ENCODE data around the gene KRTAP10-5.
A peak's percentile ranks its signal among the peaks of the same experiment; 100 is the strongest.
"Not testable (repeated sequence)": the region's sequence is repeated elsewhere in the genome, so short reads cannot be mapped to it uniquely, and the experiment has no call there.

KRTAP10-5 gene

GRCh38 chr21:44580231-44580821, at the start of gene KRTAP10-5:
TSS of gene KRTAP10-5 (minus strand) at chr21:44580604. CDS start at chr21:44580578, 26 bp downstream.
- not testable (repeated sequence) for DNase-seq

- DNase-seq: no peak
Observed at GRCh38 chr21:44628707-44629391, 48.4 kb upstream of the KRTAP10-5 start.

GRCh38 chr21:44627831-44628233, 47.4 kb upstream of the KRTAP10-5 start:
- not testable (repeated sequence) for DNase-seq

- not testable (repeated sequence) for DNase-seq
Observed at GRCh38 chr21:44627181-44627822, 46.9 kb upstream of the KRTAP10-5 start.

GRCh38 chr21:44626673-44627143, 46.3 kb upstream of the KRTAP10-5 start, which contains the start of gene KRTAP10-9:
TSS of gene KRTAP10-9 (plus strand) at chr21:44627093. CDS start at chr21:44627172, 79 bp downstream.
- no peak for DNase-seq

- DNase-seq: no peak
Observed at GRCh38 chr21:44626262-44626661, 45.9 kb upstream of the KRTAP10-5 start.

GRCh38 chr21:44625756-44626155, 45.4 kb upstream of the KRTAP10-5 start:
- no peak for DNase-seq

GRCh38 chr21:44623575-44623974, 43.2 kb upstream of the KRTAP10-5 start:
- no peak for DNase-seq

- no peak for DNase-seq
Observed at GRCh38 chr21:44619886-44620285, 39.5 kb upstream of the KRTAP10-5 start.

GRCh38 chr21:44618909-44619308, 38.5 kb upstream of the KRTAP10-5 start:
- no peak for DNase-seq

GRCh38 chr21:44618504-44618903, 38.1 kb upstream of the KRTAP10-5 start:
- peak; percentile 52 for DNase-seq

- DNase-seq: no peak
Observed at GRCh38 chr21:44617071-44617501, 36.7 kb upstream of the KRTAP10-5 start.

- DNase-seq: no peak
Observed at GRCh38 chr21:44616591-44616926, 36.2 kb upstream of the KRTAP10-5 start.

GRCh38 chr21:44615911-44616590, 35.6 kb upstream of the KRTAP10-5 start:
- no peak for DNase-seq

- DNase-seq: no peak
Observed at GRCh38 chr21:44615466-44615865, 35.1 kb upstream of the KRTAP10-5 start.

- no peak for DNase-seq
Observed at GRCh38 chr21:44614961-44615391, 34.6 kb upstream of the KRTAP10-5 start.

- no peak for DNase-seq
Observed at GRCh38 chr21:44614161-44614631, 33.8 kb upstream of the KRTAP10-5 start.

GRCh38 chr21:44613386-44614155, 33.2 kb upstream of the KRTAP10-5 start:
- DNase-seq: no peak

GRCh38 chr21:44612669-44613229, 32.3 kb upstream of the KRTAP10-5 start:
- no peak for DNase-seq

GRCh38 chr21:44612029-44612486, 31.7 kb upstream of the KRTAP10-5 start, which contains the start of gene KRTAP10-8:
TSS of gene KRTAP10-8 (plus strand) at chr21:44612079. CDS start at chr21:44612101, 22 bp downstream.
- no peak for DNase-seq

GRCh38 chr21:44611551-44611950, 31.1 kb upstream of the KRTAP10-5 start:
- DNase-seq: no peak
